Measurements from ENCODE around the gene NOL3. TPM values are rescaled to one million over a fixed set of nuclear protein-coding genes. Genes with fewer than 3 reads are reported as not detected.
A peak's percentile ranks its signal among the peaks of the same experiment; 100 is the strongest.

The NOL3 gene
- total and polyA plus RNA-seq, 2 of the 13 experiments (the other 11 are each of a cell fraction or from before 2014, with no cell fraction given): 5.7 to 20.5 TPM

GRCh38 chr16:67170168-67170948 is at the start of gene NOL3 (continued):
- TF ChIP-seq ARID2 (CRISPR knock-in tag; IDR thresholded peaks at IDR 0.05; ENCODE audit: borderline replicate concordance) (0 out of 2 replicates have a peak, but pooled peaks have one; percentile 30), KLF13 (CRISPR knock-in tag; IDR thresholded peaks at IDR 0.05) (no peak), ZSCAN9 (CRISPR knock-in tag; IDR thresholded peaks at IDR 0.05; ENCODE audit: borderline replicate concordance) (0 out of 2 replicates have a peak, but pooled peaks have one; percentile 31), ATF6 (CRISPR knock-in tag; conservative IDR thresholded peaks at IDR 0.05) (0 out of 2 replicates have a peak, but pooled peaks have one; percentile 73), HNRNPK (IDR thresholded peaks at IDR 0.05; ENCODE audit: low read depth, low read length, poor library complexity, severe bottlenecking) (peak; percentile 51), SIN3A (IDR thresholded peaks at IDR 0.05; ENCODE audit: borderline replicate concordance, low read depth, low read length) (peak; percentile 57; the same call in 1 of the 2 replicates), IKZF4 (CRISPR knock-in tag; IDR thresholded peaks at IDR 0.05; ENCODE audit: borderline replicate concordance, low read depth, not compliant biosample characterization) (peak; percentile 77), ERF (CRISPR knock-in tag; IDR thresholded peaks at IDR 0.05) (no peak; the same call in 1 of the 2 replicates), ZNF329 (CRISPR knock-in tag; IDR thresholded peaks at IDR 0.05; ENCODE audit: low read depth) (no peak; the same call in 1 of the 2 replicates), ETV5 (CRISPR knock-in tag; IDR thresholded peaks at IDR 0.05; ENCODE audit: borderline replicate concordance) (peak; percentile 56), ZNF567 (CRISPR knock-in tag; IDR thresholded peaks at IDR 0.05; ENCODE audit: borderline replicate concordance) (no peak; the same call in 1 of the 2 replicates), RFX3 (CRISPR knock-in tag; IDR thresholded peaks at IDR 0.05) (no peak), ARNTL (CRISPR knock-in tag; IDR thresholded peaks at IDR 0.05) (no peak; the same call in none of the 2 replicates)
- TF ChIP-seq, protein P1, sequence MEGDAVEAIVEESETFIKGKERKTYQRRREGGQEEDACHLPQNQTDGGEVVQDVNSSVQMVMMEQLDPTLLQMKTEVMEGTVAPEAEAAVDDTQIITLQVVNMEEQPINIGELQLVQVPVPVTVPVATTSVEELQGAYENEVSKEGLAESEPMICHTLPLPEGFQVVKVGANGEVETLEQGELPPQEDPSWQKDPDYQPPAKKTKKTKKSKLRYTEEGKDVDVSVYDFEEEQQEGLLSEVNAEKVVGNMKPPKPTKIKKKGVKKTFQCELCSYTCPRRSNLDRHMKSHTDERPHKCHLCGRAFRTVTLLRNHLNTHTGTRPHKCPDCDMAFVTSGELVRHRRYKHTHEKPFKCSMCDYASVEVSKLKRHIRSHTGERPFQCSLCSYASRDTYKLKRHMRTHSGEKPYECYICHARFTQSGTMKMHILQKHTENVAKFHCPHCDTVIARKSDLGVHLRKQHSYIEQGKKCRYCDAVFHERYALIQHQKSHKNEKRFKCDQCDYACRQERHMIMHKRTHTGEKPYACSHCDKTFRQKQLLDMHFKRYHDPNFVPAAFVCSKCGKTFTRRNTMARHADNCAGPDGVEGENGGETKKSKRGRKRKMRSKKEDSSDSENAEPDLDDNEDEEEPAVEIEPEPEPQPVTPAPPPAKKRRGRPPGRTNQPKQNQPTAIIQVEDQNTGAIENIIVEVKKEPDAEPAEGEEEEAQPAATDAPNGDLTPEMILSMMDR (CRISPR knock-in tag; IDR thresholded peaks at IDR 0.05): peak; percentile 63
- TF ChIP-seq, protein P2, sequence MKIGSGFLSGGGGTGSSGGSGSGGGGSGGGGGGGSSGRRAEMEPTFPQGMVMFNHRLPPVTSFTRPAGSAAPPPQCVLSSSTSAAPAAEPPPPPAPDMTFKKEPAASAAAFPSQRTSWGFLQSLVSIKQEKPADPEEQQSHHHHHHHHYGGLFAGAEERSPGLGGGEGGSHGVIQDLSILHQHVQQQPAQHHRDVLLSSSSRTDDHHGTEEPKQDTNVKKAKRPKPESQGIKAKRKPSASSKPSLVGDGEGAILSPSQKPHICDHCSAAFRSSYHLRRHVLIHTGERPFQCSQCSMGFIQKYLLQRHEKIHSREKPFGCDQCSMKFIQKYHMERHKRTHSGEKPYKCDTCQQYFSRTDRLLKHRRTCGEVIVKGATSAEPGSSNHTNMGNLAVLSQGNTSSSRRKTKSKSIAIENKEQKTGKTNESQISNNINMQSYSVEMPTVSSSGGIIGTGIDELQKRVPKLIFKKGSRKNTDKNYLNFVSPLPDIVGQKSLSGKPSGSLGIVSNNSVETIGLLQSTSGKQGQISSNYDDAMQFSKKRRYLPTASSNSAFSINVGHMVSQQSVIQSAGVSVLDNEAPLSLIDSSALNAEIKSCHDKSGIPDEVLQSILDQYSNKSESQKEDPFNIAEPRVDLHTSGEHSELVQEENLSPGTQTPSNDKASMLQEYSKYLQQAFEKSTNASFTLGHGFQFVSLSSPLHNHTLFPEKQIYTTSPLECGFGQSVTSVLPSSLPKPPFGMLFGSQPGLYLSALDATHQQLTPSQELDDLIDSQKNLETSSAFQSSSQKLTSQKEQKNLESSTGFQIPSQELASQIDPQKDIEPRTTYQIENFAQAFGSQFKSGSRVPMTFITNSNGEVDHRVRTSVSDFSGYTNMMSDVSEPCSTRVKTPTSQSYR (CRISPR knock-in tag; IDR thresholded peaks at IDR 0.05; ENCODE audit: borderline replicate concordance): peak; percentile 81; the same call in 1 of the 2 replicates
- TF ChIP-seq, protein P3, sequence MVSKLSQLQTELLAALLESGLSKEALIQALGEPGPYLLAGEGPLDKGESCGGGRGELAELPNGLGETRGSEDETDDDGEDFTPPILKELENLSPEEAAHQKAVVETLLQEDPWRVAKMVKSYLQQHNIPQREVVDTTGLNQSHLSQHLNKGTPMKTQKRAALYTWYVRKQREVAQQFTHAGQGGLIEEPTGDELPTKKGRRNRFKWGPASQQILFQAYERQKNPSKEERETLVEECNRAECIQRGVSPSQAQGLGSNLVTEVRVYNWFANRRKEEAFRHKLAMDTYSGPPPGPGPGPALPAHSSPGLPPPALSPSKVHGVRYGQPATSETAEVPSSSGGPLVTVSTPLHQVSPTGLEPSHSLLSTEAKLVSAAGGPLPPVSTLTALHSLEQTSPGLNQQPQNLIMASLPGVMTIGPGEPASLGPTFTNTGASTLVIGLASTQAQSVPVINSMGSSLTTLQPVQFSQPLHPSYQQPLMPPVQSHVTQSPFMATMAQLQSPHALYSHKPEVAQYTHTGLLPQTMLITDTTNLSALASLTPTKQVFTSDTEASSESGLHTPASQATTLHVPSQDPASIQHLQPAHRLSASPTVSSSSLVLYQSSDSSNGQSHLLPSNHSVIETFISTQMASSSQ (IDR thresholded peaks at IDR 0.05; ENCODE audit: low read depth): 0 out of 2 replicates have a peak, but pooled peaks have one; percentile 10
- TF ChIP-seq, protein P3 (CRISPR knock-in tag; IDR thresholded peaks at IDR 0.05; ENCODE audit: borderline replicate concordance): no peak; the same call in 1 of the 2 replicates
